ENCODE data around the gene RGS6.

The RGS6 gene

DNA sequence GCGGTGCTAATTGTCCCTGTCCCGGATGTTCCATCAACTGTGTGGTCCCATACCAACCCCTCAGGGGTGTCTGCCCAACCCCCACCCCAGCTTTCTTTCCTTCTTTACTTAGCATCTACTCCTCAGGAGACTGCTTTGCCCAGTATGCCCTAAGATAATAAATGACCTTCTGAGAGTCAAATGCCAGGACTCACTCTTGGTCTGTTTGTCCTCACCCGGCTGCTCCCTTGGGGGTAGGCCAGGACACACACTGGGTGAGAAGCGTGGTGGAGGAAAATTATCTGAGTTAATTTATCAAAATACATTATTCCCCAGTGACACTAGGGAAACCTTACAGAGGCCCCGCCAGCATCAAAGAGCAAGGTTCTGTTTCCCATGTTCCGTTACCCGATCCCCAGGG is 457.0 kb downstream of the RGS6 start:
- DNase-seq (ENCODE audit: low read depth in 2 of 2, low spot score in 1 of 2), result no peak

DNA sequence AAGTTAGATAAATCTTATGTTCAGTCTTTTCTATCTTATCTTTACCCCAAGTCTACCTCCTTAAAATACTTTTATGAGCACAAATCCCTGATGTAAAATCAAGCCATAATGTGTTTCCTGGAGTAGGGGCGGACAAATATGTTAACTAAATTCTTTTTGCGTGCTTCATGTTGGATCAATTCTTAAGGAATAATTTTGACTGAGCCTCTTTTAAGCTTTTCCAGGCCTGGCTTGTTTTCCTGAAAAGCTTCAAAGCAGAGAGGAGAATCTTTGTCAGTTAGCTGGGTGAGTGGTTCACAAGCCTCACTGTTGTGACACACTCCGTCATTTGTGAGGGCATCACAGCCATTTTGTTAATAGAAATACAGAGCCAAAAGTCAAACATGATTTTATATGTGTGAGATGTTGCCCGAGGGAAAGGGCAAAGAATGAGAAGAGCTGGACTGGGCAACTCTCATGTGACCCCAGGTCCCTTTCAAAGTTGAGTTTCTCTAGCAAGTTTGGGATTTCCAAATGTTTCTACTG is 468.9 kb downstream of the RGS6 start:
- DNase-seq (ENCODE audit: low read depth in 2 of 2, low spot score in 1 of 2), result no peak

DNA sequence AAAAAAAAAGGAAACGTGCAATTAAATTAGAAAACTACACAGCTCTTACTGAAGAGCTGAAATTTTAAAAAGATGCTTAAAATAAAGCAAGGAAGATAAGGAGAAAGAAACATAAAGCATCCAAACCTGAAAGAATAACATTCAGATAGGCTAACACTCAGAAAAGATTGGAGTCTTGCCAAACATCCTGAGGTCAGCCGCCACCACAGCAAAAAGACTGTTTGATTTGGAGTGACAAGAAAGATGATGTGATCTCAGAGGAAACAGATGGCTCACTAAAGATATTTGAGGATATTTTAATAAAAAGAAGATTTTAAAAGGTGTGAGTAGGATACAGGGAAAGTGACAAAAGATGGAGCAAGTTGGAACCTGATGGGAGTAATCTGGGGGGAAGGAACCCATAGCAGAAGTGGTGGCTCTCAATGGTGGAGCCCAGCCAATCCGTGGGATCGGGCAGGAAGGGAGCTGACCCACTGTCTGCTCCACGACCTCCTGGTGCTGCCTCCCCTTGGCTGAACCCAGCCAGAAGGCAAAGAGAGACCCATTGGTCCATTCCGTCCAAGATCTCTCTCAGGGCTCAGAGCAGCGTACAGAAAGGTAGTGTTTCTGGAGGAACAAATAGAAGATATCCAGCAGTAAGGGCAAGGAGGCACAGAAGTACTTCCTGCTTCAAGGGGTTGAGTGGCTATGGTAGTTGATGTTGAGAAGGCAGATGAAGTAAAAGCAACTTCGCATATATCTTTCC is 469.6 kb downstream of the RGS6 start:
- no peak for DNase-seq (ENCODE audit: low read depth in 2 of 2, low spot score in 1 of 2)

- no peak for DNase-seq (ENCODE audit: low read depth in 2 of 2, low spot score in 1 of 2)
These were observed 470.1 kb downstream of the RGS6 start for GRCh38 chr14:72402377-72402772.

DNA sequence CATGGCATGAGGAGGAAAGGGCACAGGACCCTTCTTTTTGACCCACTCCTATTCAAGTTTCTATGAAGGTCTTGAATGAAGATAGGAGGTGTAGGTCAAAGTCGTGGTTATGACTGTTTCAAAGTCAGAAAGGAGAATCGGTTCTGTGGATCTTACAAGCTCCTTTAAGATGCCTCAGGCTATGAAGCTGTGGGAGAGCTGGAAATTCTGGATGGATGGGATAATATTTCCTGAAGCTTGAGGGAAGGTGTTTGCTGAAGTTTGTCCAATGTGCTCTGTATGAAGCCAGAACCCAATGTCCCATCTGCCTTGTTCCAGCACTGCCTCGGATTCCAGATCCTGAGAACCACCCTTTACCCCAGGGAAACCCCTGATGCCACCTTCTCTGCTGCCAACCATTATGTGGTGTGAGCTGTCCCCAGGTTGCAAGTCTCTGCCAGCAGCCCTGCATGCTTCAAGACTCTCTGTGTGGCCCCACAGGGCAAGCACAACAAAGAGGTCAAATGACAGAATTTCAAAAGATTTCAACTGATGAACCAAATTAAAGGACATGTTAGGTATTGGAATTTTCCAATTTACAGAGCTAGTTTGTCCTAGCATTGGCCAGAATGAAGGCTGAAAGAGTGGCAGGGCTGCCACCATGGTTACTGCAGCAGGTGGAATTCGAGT is 472.0 kb downstream of the RGS6 start:
- no peak for DNase-seq (ENCODE audit: low read depth in 2 of 2, low spot score in 1 of 2)

- no peak for DNase-seq (ENCODE audit: low read depth in 2 of 2, low spot score in 1 of 2)
These were observed 472.8 kb downstream of the RGS6 start for GRCh38 chr14:72404998-72405397.

DNA sequence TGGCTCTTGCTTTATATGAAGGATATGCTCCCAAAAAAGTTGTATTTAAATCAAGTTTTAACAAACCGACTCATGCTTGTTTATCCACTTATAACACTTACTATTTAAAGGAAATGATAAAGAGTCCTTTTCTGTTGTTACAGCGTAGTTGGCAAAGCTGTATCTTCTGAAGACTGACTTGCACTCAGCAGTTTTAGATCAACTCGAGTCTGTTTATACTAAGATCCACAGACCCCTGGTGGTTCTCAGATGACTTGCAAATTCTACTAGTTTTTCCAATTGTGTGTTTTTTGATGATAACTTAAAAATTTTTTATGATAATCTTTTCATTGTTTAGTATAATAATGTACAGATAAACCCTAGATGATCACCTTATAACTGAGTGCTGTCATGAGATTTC is 475.8 kb downstream of the RGS6 start:
- no peak for DNase-seq (ENCODE audit: low read depth in 2 of 2, low spot score in 1 of 2)

- DNase-seq (ENCODE audit: low read depth in 2 of 2, low spot score in 1 of 2), result no peak
These were observed 476.8 kb downstream of the RGS6 start for GRCh38 chr14:72409047-72409446.

DNA sequence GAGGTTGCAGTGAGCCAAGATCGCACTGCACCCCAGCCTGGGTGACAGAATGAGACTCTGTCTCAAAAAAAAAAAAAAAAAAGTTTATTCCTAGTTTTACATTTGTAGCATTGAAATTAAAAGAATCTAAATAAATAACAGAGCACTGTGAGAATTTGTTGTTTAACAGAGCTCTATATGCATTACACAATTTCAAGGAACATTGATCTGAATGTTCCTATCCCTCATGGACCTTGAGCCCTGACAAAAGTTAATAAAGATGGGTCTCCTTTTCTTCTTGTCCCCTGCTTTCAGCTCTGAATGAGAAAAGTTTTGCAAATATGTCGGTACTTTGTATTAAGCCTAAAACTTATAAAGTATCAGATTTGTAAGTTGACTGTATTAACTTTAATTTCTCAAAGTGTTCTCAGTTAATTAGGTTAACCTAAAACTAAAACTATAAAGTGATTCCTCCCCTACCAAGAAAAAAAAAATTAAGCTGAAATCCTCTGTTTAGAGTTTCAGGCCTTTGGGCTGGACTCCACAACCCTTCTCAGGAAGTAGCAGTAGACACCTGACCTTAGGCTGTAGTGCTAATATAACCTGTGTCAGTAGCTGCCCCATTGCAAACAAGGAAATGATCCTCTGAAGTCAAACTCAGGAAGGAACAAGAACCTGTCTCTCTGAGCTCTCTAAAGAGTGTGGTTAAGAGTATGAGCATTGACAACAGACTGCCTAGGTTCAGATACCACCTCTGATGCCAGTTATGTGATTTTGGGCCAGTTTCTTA is 484.0 kb downstream of the RGS6 start:
- DNase-seq (ENCODE audit: low read depth in 2 of 2, low spot score in 1 of 2), result no peak

DNA sequence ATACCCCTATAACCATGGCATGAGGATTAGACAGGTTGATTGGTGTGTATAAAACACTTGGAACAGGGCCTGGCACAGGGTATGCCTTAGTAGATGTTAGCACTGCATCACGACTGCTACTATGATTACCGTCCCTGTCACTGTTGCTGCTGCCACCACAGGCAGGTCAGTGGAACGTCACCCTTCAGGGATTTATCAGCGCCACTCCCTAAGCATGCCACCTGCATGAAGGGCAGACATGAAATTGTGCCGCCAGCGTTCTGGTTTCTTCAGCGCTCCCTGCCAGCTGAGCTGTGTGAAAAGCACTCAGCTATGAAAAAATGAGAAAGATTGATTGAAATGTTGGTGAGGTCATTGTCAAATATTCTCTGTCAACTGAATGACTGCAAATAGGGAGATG is 484.7 kb downstream of the RGS6 start:
- DNase-seq (ENCODE audit: low read depth in 2 of 2, low spot score in 1 of 2), result no peak

DNA sequence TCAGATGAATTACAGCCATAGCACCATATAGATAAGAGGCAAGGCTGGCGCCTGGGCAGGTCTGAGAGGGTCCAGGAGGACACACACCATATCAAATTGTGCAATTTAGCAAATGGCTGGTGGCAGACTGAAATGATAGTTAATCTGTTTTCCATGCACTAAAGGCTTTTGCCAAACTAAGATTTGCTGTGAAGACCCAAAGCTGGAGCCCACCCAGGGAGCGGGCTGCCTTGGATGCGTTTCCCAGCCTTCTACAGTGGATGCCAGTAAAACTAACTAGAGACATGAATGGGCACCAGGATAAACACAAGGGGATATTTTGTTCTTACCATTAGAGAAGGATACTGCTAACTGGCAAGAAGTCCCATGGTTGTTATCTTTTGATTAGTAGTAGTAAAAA is 486.6 kb downstream of the RGS6 start:
- no peak for DNase-seq (ENCODE audit: low read depth in 2 of 2, low spot score in 1 of 2)

GRCh38 chr14:72419226-72419775 is 487.1 kb downstream of the RGS6 start:
- no peak for DNase-seq (ENCODE audit: low read depth in 2 of 2, low spot score in 1 of 2)

DNA sequence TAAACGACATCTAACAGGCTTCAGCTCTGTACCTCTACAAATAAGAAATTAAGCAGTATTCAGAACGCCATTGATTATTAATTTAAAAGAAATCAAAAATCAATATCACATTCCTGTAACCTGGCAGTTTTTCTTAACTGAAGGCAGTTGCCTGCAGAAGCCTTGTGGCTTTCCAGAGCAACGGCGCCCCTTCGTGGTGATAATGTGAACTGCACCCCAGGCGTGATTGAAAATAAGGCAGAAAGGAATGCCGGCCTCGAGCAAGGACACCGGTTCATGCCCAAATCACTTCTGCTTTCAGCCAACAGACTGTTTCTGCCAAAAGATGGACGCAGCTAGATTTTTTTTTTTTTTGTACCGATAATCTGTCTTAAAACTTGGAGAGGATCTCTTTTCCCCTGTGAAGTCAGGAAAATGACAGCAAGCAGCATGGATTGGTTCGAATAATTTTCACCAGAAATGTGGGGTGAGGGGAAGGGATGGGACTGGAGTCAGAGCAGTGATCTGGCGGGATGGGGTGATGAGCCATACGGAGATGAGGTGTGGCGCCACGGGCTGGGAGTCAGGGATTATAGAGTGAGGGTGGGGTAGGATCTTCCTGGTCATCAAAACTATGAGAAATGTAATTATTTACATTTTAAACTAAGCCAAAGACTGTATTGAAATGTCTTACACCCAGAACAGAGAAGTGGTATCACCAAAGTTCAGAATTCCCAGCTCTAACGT is 488.7 kb downstream of the RGS6 start:
- DNase-seq (ENCODE audit: low read depth in 2 of 2, low spot score in 1 of 2), result peak; percentile 34 to 66

DNA sequence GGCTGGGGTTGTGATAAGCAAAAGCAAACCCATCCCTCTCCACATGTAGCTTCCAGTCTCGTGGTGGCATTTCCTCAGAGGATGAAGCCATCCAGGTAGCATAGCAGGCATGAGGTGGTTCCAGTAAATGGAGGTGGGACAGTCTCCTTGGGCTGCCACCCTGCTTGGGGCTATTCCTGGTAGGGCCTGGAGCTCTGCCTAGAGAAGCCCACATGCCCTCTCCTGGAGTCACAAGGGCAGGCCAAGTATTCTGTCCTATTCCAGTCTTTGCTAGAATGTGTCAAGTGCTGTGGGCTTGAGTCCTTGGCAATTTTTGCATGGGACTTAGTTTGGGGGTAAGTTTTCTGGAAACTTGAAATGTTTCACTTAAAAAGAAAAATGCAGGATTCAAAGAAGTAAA is 491.7 kb downstream of the RGS6 start:
- no peak for DNase-seq (ENCODE audit: low read depth in 2 of 2, low spot score in 1 of 2)

GRCh38 chr14:72430457-72430856 is 498.2 kb downstream of the RGS6 start:
- no peak for DNase-seq (ENCODE audit: low read depth in 2 of 2, low spot score in 1 of 2)

GRCh38 chr14:72432748-72433147 is 500.5 kb downstream of the RGS6 start:
- no peak for DNase-seq (ENCODE audit: low read depth in 2 of 2, low spot score in 1 of 2)

GRCh38 chr14:72433511-72433910 is 501.3 kb downstream of the RGS6 start:
- no peak for DNase-seq (ENCODE audit: low read depth in 2 of 2, low spot score in 1 of 2)

DNA sequence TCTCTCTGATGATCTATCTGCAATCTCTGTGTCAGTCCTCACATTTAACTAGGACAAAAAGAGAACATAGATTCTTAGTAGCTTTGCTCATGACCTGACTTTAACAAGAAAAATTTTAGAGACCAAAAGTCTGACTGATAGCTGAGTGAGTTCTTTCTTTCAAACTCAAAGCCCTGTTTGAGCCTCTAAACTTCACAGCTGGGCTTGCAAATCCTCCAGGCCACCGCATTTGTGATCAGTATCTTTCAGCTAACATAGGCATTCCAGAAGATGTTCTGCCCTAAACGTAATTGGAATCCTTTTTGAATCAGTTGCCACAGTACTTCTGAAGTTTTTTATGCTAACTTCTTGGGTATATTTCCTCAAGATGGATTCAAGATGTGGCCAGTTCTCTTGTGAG is 502.6 kb downstream of the RGS6 start:
- DNase-seq (ENCODE audit: low read depth in 2 of 2, low spot score in 1 of 2), result no peak

DNA sequence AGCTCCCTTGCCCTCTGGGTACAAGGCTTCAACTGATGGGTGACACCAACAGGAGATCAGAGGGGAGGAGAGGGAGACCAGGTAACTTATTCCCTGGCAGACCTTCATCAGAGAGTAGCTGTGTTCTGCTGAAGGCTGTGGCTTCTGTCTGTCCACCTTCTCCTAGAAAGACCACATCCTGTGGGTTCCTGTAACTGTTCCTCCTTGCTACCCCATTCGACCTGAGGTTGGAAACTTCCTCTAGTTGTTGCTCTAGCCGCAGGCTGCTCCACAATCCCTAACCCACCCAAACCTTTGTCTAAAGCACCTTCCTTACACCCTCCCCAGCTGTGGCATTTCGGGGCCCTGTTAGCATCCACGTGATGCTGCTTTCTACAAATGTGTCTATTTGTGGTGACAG is 507.5 kb downstream of the RGS6 start:
- DNase-seq (ENCODE audit: low read depth in 2 of 2, low spot score in 1 of 2), result no peak

DNA sequence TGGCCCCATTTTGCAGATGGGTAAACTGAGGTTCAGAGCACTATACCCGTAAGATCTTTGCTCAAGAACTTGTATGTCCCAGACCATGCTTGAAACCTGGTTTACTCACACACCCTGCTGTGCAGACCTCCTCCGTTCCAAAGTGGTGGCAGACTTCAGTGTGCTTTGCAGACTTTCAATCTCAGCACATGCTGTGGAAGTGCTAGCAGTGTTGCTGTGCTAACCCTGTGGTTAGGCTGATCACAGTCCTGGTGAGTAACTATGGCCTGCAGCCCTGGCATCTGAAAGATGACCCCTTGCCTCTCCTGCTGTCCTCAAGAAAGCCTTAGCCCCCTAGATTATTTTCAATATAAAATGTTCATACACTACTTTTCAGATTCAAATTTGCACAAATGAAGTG is 511.0 kb downstream of the RGS6 start:
- no peak for DNase-seq (ENCODE audit: low read depth in 2 of 2, low spot score in 1 of 2)

GRCh38 chr14:72443991-72444441 is 511.8 kb downstream of the RGS6 start:
- DNase-seq (ENCODE audit: low read depth in 2 of 2, low spot score in 1 of 2), result peak in 1 of 2 donors; percentile 23
